SU-DHL-6 (cell line): ENCODE measurements around the gene PPP3CA.

Experiments
- CTCF ChIP-seq: fragments of 200-600 bp; sonication (generic); IDR thresholded peaks from one replicate; pipeline ENCODE4 v1.5.1; 2017; ENCODE audit warnings: antibody characterized with exemption, mild to moderate bottlenecking, low read length, moderate library complexity; ENCODE audit not compliant: insufficient read depth, poor library complexity, severe bottlenecking
- EZH2phosphoT487 ChIP-seq: fragments of 200-600 bp; sonication (generic), shearing (Covaris generic); conservative IDR thresholded peaks from 2 replicates; pipeline ENCODE4 v1.6.1; 2018; ENCODE audit warnings: mild to moderate bottlenecking, antibody characterized with exemption, low read length, moderate library complexity, mixed read lengths

DNA sequence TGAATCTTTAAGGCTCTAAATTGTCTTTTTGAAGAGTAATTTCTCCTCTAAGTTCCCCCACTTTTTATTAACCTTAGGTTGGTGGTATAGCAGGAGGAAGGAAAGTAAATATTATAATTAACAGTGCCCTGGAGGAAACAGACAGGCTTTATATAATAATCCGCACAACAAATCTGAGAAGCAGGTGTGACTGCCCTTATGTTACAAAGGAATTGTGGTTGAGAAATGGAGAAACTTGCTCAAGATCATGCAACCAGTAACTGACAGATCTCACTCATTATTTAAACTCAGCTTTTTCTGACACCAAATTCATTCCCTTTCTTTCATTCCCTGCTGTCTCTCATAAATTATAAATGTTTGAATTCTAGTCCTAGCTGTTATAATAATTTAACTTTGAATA, 282.0 kb downstream of the PPP3CA start:
- TF ChIP-seq CTCF (no peak), EZH2phosphoT487 (no peak)
